Left colon (tissue), 2 donors: ENCODE measurements around the gene PLA2G6. TPM values are rescaled to one million over a fixed set of nuclear protein-coding genes. Genes with fewer than 3 reads are reported as not detected.
A peak's percentile ranks its signal among the peaks of the same experiment; 100 is the strongest.
"Not testable (repeated sequence)": the region's sequence is repeated elsewhere in the genome, so short reads cannot be mapped to it uniquely, and the experiment has no call there.

Experiments used
- ATAC-seq: fragments of 200-7000 bp; cut with Tn5 transposase; one replicate; pipeline ENCODE4 v1.9.1; 2020; ENCODE audit warnings: mild to moderate bottlenecking, moderate library complexity
- DNase-seq, 2 donors: peaks; one replicate each; pipeline ENCODE4 v3.0.0-alpha.2; 2020
- intact Hi-C, 2 donors: fragments of 100-400 bp; cut with DNase I in 1 of 2; cut with micrococcal nuclease in 1 of 2; formaldehyde crosslinking; loops; one replicate each; pipeline versions ENCODE4 v1.11.2 to v1.14.0; 2022; cut with DNase I, micrococcal nuclease
- total RNA-seq, 2 donors: library from RNA; stranded (reverse); fragmentation: NEBNext Ultra II Directional; extraction: Animal tissue kit (Norgen Biotek cat#: 25700); gene quantifications; one replicate each; pipeline ENCODE4 v1.2.1, GENCODE V29; 2021
- donor health status: DM: no; HTN: no; CAD: no.
- donor health status: DM: yes; HTN: yes; CAD: no.

The PLA2G6 gene
- total RNA-seq, 2 donors from 2014 or later: 21.2 to 24.9 TPM

DNA sequence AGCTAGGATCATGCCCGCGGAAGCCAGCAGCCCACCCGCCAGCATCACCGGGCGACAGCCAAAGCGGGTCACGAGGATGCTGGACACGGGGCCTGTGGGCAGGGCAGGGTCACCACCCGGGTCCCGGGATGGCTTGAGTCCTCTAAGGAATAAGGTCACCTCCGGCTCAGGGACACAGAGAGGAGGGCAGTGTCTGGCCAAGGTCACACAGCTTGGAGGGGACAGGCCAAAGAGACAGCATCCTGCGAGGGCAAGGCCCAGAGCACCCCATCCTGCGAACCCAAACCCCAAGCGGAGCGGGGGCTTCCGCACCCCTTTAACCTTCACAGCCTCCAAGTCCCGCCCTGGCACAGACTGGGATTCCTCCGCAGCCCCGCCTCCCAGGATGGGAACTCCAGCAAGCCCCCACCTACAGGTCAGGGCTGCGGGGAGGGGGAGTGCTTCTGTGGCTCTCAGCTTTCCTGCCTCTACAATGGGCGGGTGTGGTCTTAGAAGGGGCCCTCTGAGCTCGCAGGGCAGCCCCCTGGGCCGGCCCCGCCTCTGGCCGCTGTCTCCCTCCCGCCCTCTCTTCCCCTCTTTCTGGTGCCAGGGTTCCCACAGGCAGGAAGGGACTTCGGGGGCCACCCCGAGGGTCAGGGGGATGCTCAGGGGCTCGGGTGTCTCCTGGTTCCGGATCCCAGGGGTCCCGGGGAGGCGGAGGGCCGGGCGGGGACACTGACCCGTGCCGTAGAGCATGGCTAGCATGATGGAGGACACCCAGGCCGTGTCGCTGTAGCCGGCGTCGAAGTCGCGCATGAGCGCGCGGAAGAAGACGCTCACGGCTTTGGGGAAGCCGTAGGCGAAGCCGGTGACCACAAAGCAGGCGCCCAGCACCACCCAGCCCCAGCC lies 99.4 kb downstream of the PLA2G6 start:
- intact Hi-C loops: no loop called here
- ATAC-seq: peak; percentile 8
- no peak for DNase-seq

DNA sequence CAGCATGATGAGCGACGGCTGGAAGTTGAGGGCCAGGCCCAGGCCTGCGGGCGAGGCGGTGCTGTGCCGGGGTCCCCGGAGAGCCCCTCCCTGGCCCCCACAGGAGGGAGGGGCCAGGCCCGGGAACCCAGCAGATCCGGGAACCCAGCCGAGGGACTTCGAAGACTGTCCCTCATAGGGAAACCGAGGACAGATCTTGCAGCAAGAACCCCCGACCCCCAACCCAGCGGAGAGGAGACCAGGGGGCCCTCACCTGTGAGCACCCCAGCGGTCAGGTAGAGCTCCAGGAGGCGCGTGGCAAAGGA lies 100.0 kb downstream of the PLA2G6 start:
- DNase-seq (no peak), ATAC-seq (no peak)
- intact Hi-C loops: no loop called here

DNA sequence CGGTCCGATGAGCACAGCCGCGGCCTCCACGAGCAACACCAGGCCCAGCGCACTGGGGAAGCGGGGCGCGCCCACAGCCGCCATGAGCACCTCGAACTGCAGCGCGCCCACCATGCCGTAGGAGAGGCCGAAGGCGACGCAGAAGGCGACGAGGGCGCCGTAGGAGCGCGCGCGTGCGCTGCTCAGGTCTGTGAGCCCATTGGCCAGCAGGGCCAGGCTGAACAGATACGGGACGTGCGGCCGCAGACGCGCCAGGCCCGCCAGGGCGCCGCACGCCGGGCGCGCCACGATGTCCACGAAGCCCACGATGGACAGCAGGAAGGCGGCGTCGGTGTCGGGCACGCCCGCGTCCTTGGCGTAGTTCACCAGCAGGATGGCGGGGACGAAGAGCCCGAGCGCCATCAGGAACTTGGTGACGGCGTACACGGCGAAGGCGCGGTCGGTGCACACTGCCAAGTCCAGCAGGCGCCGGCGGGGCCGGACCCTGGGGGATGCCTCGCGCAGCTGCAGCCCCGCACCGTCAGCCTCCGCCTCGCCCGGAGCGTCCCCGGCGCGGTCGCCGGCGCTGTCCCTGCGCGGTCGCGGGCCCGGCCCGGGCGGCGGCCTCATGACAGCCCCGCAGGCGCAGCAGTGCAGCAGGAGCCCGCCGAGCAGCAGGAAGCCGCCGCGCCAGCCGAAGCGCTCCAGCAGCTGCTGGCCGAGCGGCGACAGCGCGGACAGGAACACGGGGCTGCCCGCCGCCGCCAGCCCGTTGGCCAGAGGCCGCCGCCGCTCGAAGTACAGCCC lies 100.6 kb downstream of the PLA2G6 start:
- intact Hi-C loops: no loop called here
- ATAC-seq: peak; percentile 56
- DNase-seq: peak in 1 of 2 donors; percentile 39

DNA sequence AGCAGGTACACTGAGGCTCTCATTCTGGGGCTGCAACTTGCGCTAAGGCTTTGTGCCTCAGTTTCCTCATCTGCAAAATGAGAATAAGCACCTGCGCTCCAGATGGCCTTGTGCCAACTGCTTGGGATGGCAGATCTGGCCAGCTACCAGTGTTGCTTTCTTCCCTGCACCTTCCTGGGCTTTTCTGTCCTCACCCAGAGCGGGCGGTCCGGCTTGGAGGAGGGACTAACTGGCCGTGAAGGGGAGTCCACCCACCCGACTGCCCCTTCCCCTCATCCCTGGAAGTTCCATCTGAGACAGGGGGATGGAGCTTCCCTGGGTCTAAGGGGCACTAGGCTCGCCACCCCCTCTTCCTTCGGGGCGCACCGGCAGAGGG lies 101.2 kb downstream of the PLA2G6 start:
- DNase-seq (no peak), ATAC-seq (no peak)
- intact Hi-C loops: no loop called here

DNA sequence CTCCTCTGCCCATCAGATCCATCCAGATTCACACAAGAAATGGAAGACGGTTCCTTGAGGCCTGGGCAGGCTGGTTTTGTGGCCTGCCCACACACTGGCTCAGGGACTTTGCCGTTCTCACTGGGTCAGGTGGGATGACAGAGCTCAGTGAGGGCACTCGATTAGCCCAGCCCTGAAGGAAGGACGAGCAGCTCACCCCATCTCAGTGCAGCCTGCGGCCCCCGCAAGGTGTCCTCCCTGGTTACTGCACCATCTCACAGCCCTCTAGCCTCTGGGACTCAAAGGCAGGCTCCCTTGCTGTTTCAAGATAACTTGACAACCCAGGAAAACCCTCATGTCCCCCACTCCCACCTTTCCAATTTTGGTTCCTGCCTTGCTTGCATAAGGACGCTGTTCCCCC lies 101.8 kb downstream of the PLA2G6 start:
- ATAC-seq: no peak
- intact Hi-C loops: no loop called here
- no peak for DNase-seq

DNA sequence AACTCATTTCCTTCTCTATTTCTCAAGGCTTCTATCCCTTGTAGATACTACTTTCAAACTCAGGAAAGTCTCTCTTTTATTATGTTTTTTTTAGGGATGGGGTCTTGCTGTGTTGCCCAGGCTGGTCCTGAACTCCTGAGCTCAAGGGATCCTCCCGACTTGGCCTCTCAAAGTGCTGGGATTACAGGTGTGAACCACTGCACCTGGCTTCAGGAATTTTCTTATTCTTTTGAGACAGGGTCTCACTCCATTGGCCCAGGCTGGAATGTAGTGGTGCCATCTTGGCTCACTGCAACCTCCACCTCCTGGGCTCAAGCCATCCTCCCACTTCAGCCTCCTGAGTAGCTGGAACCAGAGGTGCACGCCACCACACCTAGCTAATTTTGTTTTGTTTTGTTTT lies 102.4 kb downstream of the PLA2G6 start:
- DNase-seq, intact Hi-C loops, ATAC-seq: not testable (repeated sequence)

DNA sequence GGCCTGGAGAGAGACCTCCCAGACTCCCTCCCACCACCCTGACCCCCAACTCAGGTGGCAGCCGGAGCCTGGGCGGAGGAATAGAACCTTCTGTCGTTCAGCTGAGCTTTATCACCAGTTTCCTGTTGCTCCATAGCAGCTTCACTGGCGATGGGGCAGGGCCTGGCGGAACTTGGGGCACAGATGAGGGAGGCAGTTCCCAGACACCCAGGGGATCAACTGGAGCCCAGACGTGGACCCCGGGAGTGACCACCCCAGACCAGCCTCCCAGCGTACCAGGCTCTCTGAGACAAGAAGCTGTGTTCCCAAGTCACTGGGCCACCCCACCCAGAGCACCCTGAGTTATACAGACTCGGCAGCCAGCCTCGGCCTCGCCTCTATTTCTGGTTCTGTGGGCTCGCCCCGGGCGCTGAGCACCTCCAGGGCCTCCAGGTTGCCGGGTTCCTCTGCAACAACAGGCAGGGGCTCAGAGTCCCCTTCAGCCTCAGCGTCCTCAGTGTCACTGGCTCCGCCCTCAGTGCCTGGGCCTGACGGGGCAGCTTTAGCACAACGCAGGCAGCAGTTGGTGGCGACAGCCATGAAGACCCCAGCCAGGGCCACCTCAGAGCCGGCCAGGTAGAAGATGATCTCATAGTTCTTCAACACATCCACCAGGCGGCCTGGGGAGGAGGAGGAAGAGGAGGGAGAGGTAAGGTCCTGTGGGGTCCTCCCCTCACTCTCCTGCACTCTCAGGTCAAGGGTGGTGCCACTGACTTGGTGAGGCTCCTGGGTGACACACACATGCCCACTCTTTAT lies 103.4 kb downstream of the PLA2G6 start:
- DNase-seq: no peak
- intact Hi-C loops: no loop called here
- ATAC-seq: no peak

DNA sequence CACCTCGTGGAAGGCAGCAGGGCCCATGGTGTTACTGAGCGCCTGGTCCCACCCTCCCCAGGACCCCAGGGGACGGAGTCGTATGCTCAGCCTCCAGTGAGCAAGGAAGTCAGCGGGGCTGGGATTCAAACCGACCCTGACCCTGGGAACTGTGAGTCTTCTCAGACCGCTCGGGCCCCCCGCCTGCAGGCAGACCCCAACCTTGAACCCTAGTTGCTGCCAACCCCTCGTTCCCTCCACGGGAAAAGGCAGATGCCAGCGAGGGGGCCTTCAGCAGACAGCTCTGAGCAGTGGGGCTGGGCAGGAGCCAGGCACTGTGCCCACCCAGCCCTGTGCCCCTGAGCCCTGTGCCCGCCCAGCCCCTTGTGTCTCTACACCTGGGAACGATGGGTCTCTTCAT lies 104.0 kb downstream of the PLA2G6 start:
- ATAC-seq (no peak), DNase-seq (no peak)
- intact Hi-C loops: no loop called here

DNA sequence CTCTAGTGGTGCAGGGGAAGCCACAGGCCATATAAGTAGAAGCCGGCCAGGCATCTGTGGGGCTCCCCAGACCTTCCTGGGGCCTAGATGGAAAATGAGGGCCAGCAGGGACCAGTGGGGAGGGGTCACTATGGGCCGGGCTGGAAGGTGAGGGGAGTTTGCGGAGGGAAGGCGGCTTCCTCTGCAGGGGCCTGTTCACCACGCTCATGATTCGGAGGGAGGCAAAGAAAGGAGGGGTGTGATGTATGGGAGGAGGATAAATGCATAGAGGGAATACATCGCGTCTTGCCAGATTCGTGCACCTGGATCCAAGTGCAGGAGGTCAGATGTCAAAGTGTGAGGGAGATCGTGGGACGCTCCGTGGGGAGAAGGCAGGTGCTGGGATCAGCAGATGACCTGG lies 104.5 kb downstream of the PLA2G6 start:
- DNase-seq: no peak
- intact Hi-C loops: no loop called here

DNA sequence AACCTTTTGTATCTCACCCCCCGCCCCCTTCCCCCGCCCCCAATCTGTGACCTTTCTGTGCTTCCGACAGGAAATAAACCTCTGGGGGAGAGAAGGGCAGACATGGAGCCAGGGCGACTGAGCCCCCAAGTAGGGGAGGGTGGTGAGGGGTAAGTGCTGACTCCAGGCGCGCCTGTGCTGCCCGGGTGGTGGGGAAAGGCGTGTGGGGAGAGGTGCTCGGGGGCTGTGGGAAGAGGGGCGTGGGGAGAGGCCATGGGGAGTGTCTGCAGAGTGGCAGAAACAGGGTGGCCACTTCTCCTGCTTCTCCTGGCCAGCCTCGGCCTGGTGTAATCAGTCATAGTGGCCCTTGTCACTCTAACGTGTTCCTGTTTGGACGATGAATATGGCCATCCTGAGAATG lies 105.7 kb downstream of the PLA2G6 start:
- ATAC-seq (no peak), DNase-seq (no peak)
- intact Hi-C loops: no loop called here

More for the DNA sequence above, 104.5 kb downstream of the PLA2G6 start:
- no peak for ATAC-seq

DNA sequence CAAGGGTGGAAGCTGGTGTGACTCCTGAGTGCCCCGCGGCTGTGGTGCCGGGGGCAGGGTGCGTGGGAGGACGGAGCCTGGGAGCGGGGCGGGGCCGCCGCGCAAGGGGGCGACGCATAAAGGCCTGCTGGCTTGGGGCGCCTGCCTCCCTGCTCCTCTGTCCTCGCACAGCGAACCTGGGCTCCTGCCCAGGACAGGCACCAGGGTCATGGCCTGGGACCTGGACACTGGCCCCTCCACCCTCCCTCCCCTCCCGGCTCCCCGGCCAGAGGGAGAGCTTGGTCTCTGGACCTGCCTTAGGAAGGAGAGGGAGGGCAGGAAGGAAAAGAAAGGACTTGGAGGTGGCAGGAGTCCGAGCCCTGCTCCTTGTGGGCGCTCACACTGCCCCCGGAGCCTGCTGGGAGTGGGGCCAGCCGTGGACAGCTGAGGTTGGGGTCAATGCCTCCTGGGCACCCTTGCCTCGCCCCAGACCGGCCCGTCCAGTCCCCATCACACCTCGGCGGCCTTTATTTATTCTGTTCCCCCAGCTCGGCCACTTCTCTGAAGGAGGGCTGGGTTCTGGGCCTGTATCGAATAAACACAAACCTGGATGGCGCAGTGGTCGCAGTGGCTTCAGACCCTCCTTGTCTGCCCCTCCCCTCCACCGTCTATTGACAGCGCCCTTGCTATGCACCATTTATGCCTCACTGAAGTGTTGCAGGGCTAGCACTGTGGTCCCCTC lies 106.4 kb downstream of the PLA2G6 start:
- DNase-seq (no peak), ATAC-seq (no peak)
- intact Hi-C loops: no loop called here

DNA sequence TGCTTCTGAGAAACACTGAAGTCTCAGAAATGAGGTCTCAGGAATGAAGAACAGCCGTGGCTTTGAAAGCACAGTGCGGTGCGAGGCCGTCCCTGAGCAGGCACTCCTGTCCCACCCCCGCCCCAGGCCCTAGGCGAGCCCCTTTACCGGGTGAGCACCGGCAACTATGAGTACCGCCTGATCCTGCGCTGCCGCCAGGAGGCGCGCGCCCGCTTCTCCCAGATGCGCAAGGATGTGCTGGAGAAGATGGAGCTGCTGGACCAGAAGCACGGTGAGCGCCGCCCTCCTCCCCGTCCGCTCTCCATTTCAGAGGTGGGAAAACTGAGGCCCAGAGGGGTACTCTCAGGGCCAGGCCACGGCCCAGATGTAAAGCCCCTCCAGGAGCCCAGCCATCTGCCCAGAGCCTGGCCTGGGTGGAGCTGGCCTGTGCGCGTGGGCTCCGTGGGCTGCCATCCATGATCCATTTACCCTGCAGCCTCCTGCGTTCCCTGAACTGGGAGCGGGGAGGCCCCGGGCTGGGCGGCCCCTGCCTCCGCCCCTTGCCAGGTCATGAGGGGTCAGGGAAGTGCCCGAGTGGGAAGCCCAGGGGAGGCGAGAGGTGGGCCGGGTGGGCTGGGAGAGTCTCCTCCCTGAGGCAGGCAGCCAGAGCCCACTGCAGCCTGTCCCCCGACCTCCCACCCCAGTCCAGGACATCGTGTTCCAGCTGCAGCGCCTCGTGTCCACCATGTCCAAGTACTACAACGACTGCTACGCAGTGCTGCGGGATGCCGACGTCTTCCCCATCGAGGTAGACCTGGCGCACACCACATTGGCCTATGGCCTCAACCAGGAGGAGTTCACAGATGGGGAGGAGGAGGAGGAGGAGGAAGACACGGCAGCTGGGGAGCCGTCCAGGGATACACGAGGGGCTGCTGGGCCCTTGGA lies 107.2 kb downstream of the PLA2G6 start:
- DNase-seq: no peak
- intact Hi-C loops: no loop called here
- ATAC-seq: no peak

DNA sequence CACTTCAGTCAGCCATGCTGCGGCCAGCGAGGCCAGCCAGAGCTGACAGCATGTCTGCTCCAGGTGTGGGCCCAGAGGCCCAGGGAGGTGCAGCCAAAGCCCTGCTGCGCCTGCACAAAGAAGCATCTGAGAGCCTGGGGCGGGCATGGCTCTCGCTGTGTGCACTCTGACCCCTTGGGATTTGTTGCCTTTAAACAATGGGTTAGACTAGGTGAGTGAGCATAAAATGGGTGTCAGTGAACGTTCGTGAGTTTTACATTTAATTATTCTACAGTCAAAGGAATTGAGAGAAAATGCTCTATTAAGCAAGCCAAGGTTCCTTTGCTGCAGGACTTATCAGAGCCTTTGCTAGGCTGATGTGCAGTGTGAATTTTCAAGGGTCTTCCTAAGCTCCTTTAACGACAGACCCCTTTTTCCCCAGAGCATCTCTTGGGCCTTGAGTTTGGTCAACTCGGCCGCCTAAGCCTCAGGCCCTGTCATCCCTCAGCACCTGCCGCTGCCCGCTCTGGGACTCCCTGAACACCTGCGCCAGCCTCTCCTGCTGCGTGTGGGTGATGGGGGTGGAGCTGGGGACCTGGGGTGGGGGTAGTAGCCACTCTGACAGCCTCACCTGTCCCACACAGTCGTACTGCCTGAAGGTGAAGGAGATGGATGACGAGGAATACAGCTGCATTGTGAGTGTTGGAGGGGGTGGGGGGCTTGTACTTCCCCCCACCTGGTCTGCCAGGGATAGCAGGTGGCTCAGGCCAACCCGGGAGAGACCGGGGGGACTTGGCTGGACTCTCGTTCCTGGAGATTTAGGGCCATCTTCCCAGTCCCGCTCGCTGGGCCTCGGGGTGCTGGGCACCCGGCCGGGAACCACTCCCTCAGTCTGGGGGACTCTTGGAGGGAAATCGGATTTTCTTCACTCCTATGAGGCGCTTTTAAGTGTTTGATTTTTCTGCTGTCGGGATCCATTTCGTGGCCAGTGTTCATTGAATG lies 108.2 kb downstream of the PLA2G6 start:
- intact Hi-C loops: no loop called here
- no peak for DNase-seq
- no peak for ATAC-seq

DNA sequence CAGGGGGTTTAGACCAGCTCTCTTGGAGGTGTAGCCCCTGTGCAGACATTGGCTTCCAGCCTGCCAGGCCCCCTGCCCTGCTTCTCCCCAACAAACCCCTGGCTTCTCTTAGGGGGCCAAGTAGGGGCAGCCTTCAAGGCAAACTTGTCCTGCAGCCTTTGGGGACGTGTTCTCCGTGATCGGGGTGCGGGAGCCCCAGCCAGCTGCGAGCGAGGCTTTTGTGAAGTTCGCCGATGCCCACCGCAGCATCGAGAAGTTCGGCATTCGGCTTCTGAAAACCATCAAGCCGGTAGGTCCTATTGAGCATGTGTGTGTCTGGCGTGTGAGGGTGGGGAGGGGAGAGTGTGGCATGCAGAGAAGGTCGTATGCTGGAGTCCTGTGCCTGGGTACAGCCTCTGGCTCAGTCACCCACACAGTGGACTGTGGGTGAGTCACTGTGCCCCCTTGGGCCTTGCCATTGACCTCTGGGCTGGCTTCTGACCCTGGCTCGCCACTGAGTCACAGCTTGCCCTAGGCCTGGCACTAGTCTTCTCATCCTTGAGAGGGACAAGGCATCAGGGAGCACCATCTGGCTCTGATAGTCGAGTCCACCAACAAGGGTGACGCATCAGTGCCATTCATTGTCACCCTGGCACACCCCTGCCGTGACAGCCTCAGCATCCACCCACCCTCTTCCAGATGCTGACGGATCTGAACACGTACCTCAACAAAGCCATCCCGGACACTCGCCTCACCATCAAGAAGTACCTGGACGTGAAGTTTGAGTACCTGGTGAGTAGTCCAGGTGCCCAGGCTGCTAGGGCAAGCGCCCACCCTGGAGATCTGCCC lies 109.1 kb downstream of the PLA2G6 start:
- no peak for ATAC-seq
- intact Hi-C loops: no loop called here
- no peak for DNase-seq

DNA sequence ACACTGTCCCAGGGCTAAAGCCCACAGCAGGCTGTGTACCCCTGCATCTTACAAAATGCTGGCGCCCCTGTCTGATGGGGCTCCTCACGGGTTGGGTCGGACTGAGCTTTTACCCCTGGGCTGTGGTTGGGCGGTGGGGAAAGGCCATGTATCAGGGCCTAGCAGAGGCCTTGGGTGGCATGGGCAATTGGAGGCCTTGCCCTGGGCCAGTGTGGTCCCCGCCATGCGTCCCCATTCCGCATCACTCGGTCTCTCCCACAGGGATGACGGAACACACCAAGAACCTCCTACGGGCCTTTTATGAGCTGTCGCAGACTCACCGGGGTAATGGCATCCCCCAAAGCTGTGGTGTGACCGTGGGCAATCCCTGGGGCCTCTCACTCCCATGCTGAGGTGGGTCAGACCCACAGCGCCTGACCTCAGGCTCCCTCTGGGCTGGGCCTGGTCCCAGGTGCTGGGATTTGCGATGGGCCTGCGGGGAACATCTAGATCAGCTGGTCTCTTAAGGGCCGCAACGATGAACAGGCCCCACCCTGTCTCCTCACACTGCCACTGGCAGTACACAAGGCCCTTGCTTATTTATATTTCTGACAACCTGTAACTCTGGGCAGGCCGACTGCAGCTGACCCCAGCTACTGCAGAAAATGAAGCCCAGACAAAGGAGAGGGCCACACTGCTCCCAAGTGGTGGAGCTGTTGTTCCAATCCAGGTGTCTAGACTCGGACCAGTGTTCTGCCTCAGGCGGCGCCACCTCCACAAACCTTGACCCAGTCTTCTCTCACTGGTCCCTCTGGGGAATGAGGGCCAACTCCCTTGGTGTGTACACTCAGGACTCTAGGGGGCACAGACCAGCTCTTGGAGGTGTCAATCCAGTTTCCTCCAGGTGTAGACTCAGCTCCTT lies 110.0 kb downstream of the PLA2G6 start:
- intact Hi-C loops: no loop called here
- ATAC-seq (no peak), DNase-seq (no peak)
